ENCODE results near the gene C14orf180.

Gene C14orf180

GRCh38 chr14:104593710-104594136 is 14.2 kb downstream of the C14orf180 start:
- DNase-seq (ENCODE audit: low read depth in 2 of 2): no peak

GRCh38 chr14:104594310-104595046 is 14.9 kb downstream of the C14orf180 start:
- DNase-seq (ENCODE audit: low read depth in 2 of 2): no peak

- DNase-seq (ENCODE audit: low read depth in 2 of 2): no peak
These were observed 15.6 kb downstream of the C14orf180 start for GRCh38 chr14:104595116-104595675.

- DNase-seq (ENCODE audit: low read depth in 2 of 2): no peak
These were observed 16.4 kb downstream of the C14orf180 start for GRCh38 chr14:104595911-104596450.

GRCh38 chr14:104596451-104596918 is 16.9 kb downstream of the C14orf180 start:
- no peak for DNase-seq (ENCODE audit: low read depth in 2 of 2)

GRCh38 chr14:104596927-104597351 is 17.4 kb downstream of the C14orf180 start:
- DNase-seq (ENCODE audit: low read depth in 2 of 2): no peak

- no peak for DNase-seq (ENCODE audit: low read depth in 2 of 2)
These were observed 18.0 kb downstream of the C14orf180 start for GRCh38 chr14:104597576-104597975.

GRCh38 chr14:104598039-104598909 is 18.7 kb downstream of the C14orf180 start:
- no peak for DNase-seq (ENCODE audit: low read depth in 2 of 2)

GRCh38 chr14:104598910-104599273 is 19.3 kb downstream of the C14orf180 start:
- DNase-seq (ENCODE audit: low read depth in 2 of 2): no peak

- no peak for DNase-seq (ENCODE audit: low read depth in 2 of 2)
These were observed 19.9 kb downstream of the C14orf180 start for GRCh38 chr14:104599446-104599845.

- no peak for DNase-seq (ENCODE audit: low read depth in 2 of 2)
These were observed 20.6 kb downstream of the C14orf180 start for GRCh38 chr14:104600141-104600643.

- DNase-seq (ENCODE audit: low read depth in 2 of 2): no peak
These were observed 21.2 kb downstream of the C14orf180 start for GRCh38 chr14:104600805-104601204.

- no peak for DNase-seq (ENCODE audit: low read depth in 2 of 2)
These were observed 22.2 kb downstream of the C14orf180 start for GRCh38 chr14:104601786-104602185.

GRCh38 chr14:104602315-104602932 is 22.9 kb downstream of the C14orf180 start:
- no peak for DNase-seq (ENCODE audit: low read depth in 2 of 2)

GRCh38 chr14:104602933-104603325 is 23.4 kb downstream of the C14orf180 start:
- DNase-seq (ENCODE audit: low read depth in 2 of 2): no peak

- no peak for DNase-seq (ENCODE audit: low read depth in 2 of 2)
These were observed 24.3 kb downstream of the C14orf180 start for GRCh38 chr14:104603711-104604401.

GRCh38 chr14:104604458-104605449 is 25.2 kb downstream of the C14orf180 start, which contains the start of gene TMEM179:
Gene TMEM179 (minus strand): TSS chr14:104604772. CDS start chr14:104604741, 31 bp downstream.
- DNase-seq (ENCODE audit: low read depth in 2 of 2): no peak

GRCh38 chr14:104609666-104610065 is 30.1 kb downstream of the C14orf180 start:
- DNase-seq (ENCODE audit: low read depth in 2 of 2): no peak

- no peak for DNase-seq (ENCODE audit: low read depth in 2 of 2)
These were observed 31.3 kb downstream of the C14orf180 start for GRCh38 chr14:104610749-104611310.
